ENCODE results near the gene IL4R. TPM values are rescaled to one million over a fixed set of nuclear protein-coding genes. Genes with fewer than 3 reads are reported as not detected.

The IL4R gene
- total RNA-seq, 4 donors from 2014 or later: 32.2 to 104 (median 71.9) TPM

- DNase-seq: peak; percentile 64 to 91 (median 87)
- Histone ChIP-seq H3K4me3 (peak within 1 kb of the TSS; percentile 25 to 37 (median 28)), H3K36me3 (no peaks in the 10 kb centered on the region), H3K27ac (peak within 1 kb of the TSS; percentile 0 to 78 (median 32)), H3K9me3 (no peaks in the 10 kb centered on the region), H3K27me3 (no peaks in the 10 kb centered on the region), H3K4me1 (peaks cover 0 to 31% (median 13%) of the 10 kb centered on the region in 4 donors)
- TF ChIP-seq CTCF (IDR thresholded peaks at IDR 0.05): no peak
- peak in 1 of 2 donors; percentile 16 for TF ChIP-seq POLR2A (IDR thresholded peaks at IDR 0.05)
Measured at GRCh38 chr16:27401768-27402568, 88.2 kb downstream of the IL4R start, which contains the start of gene IL21R. Gene IL21R (plus strand): TSS chr16:27402174. CDS start chr16:27430072, 27,898 bp downstream.

GRCh38 chr16:27402569-27402963 lies 88.8 kb downstream of the IL4R start:
- TF ChIP-seq CTCF (IDR thresholded peaks at IDR 0.05): no peak
- no peak for TF ChIP-seq POLR2A (IDR thresholded peaks at IDR 0.05)
- Histone ChIP-seq H3K9me3 (no peaks in the 10 kb centered on the region), H3K4me3 (peak overlapping the region; percentile 25 to 37 (median 28)), H3K4me1 (peaks cover 0 to 31% (median 13%) of the 10 kb centered on the region in 4 donors), H3K36me3 (no peaks in the 10 kb centered on the region), H3K27me3 (no peaks in the 10 kb centered on the region), H3K27ac (peak overlapping the region; percentile 0 to 78 (median 32))
- DNase-seq: no peak

GRCh38 chr16:27402964-27403600 lies 89.3 kb downstream of the IL4R start:
- peak overlapping the region; percentile 25 to 37 (median 28) for H3K4me3 ChIP-seq
- no peaks in the 10 kb centered on the region for H3K9me3 ChIP-seq
- peaks cover 0 to 31% (median 13%) of the 10 kb centered on the region in 4 donors for H3K4me1 ChIP-seq
- DNase-seq: peak in 1 of 3 donors; percentile 40
- H3K27me3 ChIP-seq: no peaks in the 10 kb centered on the region
- H3K27ac ChIP-seq: peak overlapping the region in 2 of 4 donors; percentile 53 to 78
- TF ChIP-seq POLR2A (IDR thresholded peaks at IDR 0.05): no peak
- TF ChIP-seq CTCF (IDR thresholded peaks at IDR 0.05): no peak
- no peaks in the 10 kb centered on the region for H3K36me3 ChIP-seq

GRCh38 chr16:27403601-27403992 lies 89.8 kb downstream of the IL4R start:
- H3K27me3 ChIP-seq: no peaks in the 10 kb centered on the region
- no peaks in the 10 kb centered on the region for H3K36me3 ChIP-seq
- TF ChIP-seq POLR2A (IDR thresholded peaks at IDR 0.05): no peak
- TF ChIP-seq CTCF (IDR thresholded peaks at IDR 0.05): no peak
- H3K27ac ChIP-seq: peak overlapping the region in 1 of 4 donors; percentile 78
- H3K4me1 ChIP-seq: peaks cover 0 to 31% (median 14%) of the 10 kb centered on the region in 4 donors
- no peak for DNase-seq
- H3K9me3 ChIP-seq: no peaks in the 10 kb centered on the region
- peak overlapping the region in 3 of 4 donors; percentile 27 to 37 (median 30) for H3K4me3 ChIP-seq

- Histone ChIP-seq H3K4me1 (peaks cover 0 to 31% (median 15%) of the 10 kb centered on the region in 4 donors), H3K27me3 (no peaks in the 10 kb centered on the region), H3K36me3 (no peaks in the 10 kb centered on the region), H3K9me3 (no peaks in the 10 kb centered on the region), H3K27ac (peak overlapping the region in 1 of 4 donors; percentile 78), H3K4me3 (peak overlapping the region in 1 of 4 donors; percentile 37)
- no peak for DNase-seq
- TF ChIP-seq CTCF (IDR thresholded peaks at IDR 0.05): no peak
- no peak for TF ChIP-seq POLR2A (IDR thresholded peaks at IDR 0.05)
Measured at GRCh38 chr16:27404163-27404823, 90.5 kb downstream of the IL4R start.

Measured in Peyer's patch (tissue), 4 donors.